HL-60/S4 (cell line): Measurements from ENCODE around the gene CLN6.
"Not testable (repeated sequence)": the region's sequence is repeated elsewhere in the genome, so short reads cannot be mapped to it uniquely, and the experiment has no call there.

ENCODE experiments used
- in situ Hi-C: fragments of 300-500 bp; cut with MboI; formaldehyde crosslinking; loops from 2 replicates; pipeline ENCODE4 v1.14.3; 2022; ENCODE audit warnings: low sequenced_read_pairs

The CLN6 gene

DNA sequence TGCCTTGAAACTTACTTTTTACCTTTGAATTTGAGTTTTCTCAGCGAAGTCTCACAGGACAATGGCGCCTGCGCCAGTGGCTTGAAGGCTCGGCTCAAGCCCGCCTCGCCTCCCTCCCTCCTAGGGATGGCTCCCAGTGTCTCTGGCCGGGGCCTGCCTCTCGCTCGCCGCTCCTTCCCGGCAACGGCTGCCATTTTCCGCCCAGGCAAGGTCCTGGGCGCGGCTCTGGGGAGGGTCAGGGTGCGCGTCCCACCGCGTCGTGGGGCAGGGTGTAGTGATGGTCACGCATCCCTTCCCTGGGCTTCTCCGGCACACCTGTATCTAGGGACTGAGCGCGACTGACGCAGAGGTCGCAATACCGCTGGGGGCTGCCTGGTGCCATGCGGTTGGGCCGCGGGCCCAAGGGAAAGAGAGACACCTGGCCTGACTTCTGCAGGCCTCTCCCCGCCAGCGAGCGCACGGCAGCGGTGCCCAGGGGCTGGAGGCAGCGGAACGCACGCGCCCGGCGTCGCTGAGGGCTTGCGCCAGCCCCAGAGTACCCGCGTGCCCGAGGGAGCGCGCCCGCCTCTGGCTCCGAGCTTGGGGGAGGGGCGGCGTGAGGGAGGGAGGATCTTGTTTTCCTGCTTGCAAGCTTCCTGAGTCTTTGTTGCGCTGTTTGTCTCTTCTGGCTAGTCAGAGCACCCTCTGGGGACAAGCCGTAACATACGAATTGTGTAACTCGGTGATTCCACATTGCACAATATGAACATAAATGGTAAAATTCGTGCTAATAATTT is 27.3 kb upstream of the CLN6 start:
- in situ Hi-C loops: no loop called here

DNA sequence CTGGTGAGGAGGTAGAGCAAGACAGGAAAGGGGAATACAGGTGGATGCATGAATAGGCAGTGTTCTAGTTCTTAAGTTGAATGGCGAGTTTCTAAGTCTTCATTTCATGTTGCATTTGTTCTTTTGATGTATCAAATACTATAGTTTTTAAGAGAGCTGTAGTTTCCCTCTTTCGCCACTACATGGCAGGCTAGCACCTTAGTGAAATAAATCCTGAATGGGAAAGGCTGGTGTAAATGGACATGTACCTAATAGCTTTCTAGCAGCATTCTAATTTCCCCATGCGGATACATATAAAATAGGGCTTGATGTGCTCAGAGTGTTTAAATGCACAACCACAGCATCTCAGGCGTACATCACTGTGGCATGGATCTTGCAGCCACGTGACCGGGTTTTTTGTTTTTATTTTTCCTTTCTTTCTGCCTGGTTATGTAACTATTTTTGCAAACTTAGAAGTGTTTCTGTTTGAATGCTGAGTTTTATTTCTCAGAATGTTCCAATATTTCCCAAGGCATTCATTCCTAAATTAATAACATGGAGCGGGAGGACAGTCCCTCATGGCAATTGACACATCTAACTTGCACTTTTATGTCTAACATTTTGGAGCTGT is 23.5 kb upstream of the CLN6 start:
- in situ Hi-C loops: no loop called here

DNA sequence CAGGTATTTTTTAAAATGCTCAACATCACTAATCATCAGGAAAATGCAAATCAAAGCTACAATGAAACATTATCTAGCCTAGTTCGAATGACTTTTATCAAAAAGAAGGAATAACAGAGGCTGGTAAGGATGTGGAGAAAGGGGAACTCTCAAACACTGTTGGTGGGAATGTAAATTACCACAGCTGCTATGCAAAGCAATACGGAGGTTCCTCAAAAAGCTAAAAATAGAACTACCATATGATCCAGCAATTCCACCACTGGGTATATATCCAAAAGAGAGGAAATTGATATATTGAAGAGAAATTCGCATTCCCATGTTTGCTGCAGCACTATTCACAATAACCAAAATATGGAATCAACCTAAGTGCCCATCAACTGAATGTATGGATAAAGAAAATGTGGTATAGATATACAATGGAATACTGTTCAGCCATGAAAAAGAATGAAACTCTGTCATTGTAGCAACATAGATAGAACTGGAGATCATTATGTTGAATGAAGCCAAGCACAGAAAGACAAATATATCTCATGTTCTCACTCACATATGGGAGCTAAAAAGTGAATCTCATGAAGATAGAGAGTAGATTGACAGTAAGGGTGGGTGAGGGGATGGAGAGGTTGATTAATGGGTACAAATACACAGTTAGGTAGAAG is 19.7 kb upstream of the CLN6 start:
- in situ Hi-C loops: no loop called here

- in situ Hi-C loops: no loop called here
These were observed 14.7 kb upstream of the CLN6 start for GRCh38 chr15:68244235-68244634.

GRCh38 chr15:68241088-68241935 is 11.8 kb upstream of the CLN6 start:
- in situ Hi-C loops: no loop called here

DNA sequence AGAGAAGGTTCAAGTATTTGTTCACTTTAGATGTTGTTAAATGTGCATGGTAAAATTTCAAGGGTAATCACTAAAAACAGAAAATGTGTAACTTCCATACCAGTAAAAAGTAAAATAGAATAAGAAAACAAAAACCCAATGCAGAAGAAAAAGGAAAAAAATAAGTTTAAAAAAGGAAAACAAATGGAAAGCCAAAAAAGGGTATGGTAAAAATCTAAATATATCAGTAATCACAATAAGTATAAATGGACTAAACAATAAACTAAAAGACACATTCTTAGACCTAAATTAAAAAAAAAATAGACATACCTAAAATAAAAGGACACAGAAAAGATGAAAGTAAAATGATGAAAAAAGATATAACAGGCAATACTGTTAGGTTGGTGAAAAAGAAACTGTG is 9.5 kb upstream of the CLN6 start:
- in situ Hi-C loops: no loop called here

- in situ Hi-C loops: no loop called here
These were observed 5.5 kb upstream of the CLN6 start for GRCh38 chr15:68235022-68235421.

GRCh38 chr15:68234520-68234919 is 5.0 kb upstream of the CLN6 start:
- in situ Hi-C loops: not testable (repeated sequence)

DNA sequence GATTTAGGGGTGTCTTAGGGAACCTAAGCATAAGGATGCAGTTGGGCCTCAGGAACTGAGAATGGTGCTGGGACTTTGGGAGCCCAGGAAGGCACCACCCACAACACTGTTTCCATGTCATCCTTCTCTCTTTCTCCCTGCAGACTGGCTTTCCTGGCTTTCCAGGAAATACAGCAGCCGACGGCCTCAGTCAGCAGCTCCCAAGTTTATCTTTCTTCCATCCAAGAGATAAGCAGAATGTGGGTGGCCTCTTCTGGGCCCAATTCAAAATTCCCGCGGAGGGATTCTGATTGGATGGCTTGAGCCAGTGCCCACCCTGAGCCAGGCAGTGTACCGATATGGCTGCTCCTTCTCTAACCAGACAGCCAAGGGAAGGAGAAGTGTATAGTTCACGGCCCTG is 4.5 kb upstream of the CLN6 start:
- in situ Hi-C loops: no loop called here

DNA sequence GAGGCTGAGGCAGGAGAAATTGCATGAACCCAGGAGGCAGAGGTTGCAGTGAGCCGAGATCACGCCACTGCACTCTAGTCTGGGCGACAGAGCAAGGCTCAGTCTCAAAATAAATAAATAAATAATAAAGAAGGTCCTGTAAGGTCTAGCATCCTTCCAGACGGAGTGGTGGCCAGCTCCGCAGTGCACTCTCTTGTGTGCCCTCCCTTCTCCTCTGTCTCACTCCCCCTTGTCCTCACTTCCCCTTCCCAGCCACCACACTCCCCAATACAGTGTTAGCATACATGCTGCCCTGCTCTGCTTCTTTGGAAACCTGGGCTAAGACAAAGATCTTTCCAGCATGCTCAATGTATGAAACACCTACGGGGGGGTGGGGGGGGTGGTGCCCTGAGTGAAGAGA is 3.4 kb upstream of the CLN6 start:
- in situ Hi-C loops: no loop called here

- in situ Hi-C loops: no loop called here
These were observed 2.9 kb upstream of the CLN6 start for GRCh38 chr15:68232449-68232848.

DNA sequence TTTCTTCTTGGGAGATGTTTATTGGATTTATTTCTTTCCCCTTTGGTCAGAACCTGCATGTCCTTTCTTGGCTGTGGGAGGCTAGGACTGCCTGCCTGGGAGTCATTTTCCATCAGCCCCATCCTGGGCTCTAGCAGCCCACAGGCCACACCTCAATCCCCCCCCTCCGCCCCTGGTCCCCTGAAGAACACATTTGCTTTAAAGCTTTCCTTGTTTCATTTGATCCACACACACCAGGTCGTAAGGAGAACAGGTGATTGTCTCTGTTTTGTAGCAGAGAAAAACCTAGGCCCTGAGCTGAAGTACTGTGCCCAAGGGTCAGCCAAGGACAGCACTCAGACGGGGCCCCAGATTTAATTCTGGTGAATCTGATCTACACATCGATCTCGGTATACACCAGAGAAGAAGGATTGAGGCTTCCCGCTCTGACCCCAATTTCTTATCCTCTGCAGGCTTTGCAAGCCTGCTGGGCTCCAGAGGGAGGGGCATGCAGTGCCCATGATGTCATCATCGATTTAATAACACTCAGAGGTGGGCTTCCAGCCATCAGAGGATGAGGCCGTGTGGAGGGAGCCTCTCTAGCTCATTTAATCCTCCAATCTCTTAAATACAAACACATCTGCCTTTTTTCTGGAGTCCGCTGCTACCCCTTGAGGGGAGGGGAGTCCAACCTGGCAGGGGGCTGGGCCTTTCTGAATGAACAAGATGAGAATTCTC is 1.7 kb upstream of the CLN6 start:
- in situ Hi-C loops: no loop called here

DNA sequence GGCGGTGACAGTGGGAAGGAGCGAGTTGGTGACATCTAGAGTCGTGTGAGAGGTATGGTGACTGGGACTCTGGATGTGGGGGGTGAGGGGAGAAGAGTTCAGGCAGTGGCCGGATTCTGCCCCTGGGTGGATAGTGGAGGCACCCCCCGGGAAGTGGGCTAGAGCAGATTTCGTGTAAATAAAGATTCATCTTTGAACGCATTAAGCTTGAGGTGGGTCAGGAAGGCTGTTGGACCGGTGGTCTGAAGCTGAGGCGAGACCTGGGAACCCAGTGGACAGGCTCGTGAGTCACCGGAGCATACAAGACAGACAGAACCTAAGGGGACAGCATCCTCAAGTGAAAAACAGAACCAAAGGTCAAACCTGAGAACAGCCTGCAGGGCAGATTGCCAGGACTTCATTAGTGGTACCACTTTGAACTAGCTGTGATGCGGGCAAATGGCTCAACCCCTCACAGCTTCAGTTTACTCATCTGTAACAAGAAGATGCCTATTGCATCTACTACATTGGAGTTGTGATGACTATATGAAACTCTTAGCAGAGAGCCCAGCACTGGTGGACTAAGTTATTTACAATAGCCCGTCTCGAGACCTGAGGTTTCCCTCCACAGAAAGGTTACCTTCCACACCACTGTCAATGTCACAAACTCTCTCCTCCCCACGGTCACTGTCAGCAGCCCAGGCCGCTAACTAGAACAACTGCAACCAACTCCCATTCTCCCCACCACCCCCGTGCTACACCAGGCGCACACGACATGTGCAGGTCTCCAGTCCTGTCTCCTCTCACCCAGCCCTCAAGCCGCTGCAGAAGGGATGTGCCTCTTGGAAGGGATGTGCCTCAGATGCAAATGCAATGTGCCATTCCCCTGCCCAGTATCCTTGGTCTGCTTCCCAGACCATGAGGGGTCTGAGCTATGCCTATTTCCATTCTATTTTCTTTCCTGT is 901 bp upstream of the CLN6 start:
- in situ Hi-C loops: no loop called here

- in situ Hi-C loops: no loop called here
These were observed 550 bp downstream of the CLN6 start for GRCh38 chr15:68228971-68229385.

DNA sequence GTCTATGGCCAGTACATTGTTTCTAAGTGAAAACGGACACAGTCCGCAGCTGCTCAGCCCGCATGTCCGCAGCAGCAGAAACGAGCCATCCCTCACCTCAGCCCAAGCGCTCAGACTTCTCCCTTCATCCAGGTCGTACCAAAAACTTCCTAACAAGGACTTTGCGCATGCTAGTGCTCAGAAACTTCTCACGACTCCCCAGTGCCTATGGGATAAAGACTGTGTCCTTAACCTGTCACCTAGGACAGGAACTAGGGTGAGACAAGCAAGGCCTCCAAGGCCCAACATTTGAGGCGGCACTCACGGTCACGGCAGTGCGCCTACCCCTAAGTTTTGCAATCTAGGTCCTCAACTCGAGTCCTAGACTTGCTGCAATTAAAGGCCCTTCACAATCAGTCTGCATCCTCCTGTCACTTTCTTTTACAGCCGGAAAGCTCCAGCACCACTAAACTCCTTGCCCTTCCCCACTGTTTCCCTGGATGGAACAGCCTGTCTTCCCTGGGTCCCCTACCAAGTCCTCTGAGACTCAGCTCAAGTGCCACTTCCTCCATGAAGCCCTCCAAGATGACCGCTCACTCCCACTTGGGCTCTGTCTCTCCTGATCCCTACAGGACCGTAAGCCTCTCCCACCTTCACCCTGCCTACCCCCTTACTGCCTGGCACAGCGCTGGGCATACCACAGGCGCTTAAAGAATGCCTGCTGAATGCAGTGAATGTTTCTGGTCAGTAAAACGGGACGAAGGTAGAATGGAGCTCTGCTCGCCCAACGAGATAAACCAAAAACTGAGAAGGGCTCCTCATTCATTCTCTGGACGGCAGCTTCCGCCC is 1.2 kb downstream of the CLN6 start:
- in situ Hi-C loops: no loop called here

- in situ Hi-C loops: no loop called here
These were observed 1.8 kb downstream of the CLN6 start for GRCh38 chr15:68227643-68228142.

DNA sequence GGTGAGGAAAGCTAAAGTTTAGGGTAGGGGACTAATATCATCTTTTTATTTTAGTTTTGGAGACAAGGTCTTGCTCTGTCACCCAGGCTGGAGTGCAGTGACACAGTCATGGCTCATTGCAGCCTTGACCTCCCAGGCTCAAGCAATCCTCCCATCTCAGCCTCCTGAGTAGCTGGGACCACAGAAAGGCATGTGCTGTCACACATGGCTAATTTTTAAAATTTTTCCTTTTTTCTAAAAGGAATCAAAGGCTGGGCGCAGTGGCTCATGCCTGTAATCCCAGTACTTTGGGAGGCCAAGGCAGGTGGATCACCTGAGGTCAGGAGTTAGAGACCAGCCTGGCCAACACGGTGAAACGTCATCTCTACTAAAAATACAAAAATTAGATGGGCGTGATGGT is 4.1 kb downstream of the CLN6 start:
- in situ Hi-C loops: not testable (repeated sequence)

DNA sequence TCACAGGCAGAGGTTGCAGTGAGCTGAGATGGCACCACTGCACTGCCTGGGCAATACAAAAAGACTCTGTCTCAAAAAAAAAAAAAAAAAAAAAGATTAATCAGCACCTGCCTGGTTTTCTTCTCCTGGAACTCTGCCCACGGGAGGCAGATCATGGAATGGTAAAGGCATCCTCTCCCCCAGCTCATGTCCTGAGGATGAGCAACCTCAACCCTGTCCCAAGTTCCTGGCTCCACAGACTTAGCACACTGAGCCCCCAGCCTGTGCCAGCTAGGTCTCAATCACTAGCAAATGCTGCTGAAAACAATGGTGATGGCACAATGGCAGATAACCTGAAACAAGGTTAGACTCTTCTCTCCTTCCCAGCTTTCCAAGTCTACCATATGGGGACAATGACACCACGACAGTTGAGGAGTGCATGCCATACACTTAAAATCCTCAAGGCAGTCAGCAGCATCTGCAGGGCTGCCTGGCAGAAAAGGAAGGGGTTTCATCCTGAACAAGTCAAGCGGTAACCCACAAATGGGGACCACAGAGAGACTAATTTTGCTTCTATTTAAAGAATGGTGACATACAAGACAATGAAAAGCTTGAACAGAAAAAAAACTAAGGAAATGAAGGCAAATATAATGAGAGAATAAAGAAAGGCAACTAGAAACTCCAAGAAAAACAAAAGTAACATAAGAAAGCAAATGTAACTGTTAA is 4.8 kb downstream of the CLN6 start:
- in situ Hi-C loops: no loop called here
